Chondrocyte (in vitro differentiated cells): ENCODE results near the gene ANKRD1. TPM values are rescaled to one million over a fixed set of nuclear protein-coding genes. Genes with fewer than 3 reads are reported as not detected.

Experiments
- DNase-seq: peaks from one replicate; pipeline ENCODE4 v3.0.0; 2021; ENCODE audit warnings: mixed read lengths, low spot score
- H3K27ac Mint-ChIP-seq: one replicate; pipeline ENCODE4 v1.8.0; 2021; ENCODE audit warnings: mild to moderate bottlenecking, moderate library complexity, mixed read lengths; ENCODE audit not compliant: unreplicated experiment
- H3K27me3 Mint-ChIP-seq: 2 replicates; pipeline ENCODE4 v1.8.0; 2021; ENCODE audit warnings: low read depth, mixed read lengths
- H3K36me3 Mint-ChIP-seq: 2 replicates; pipeline ENCODE4 v1.8.0; 2021; ENCODE audit warnings: low read depth, mixed read lengths
- H3K4me1 Mint-ChIP-seq: 2 replicates; pipeline ENCODE4 v1.8.0; 2021; ENCODE audit warnings: low read depth, mild to moderate bottlenecking, mixed read lengths
- H3K4me3 Mint-ChIP-seq: one replicate; pipeline ENCODE4 v1.8.0; 2021; ENCODE audit warnings: mild to moderate bottlenecking, moderate library complexity, mixed read lengths; ENCODE audit not compliant: unreplicated experiment
- H3K9me3 Mint-ChIP-seq: 2 replicates; pipeline ENCODE4 v1.8.0; 2021; ENCODE audit warnings: low read depth, mixed read lengths
- CTCF ChIP-seq: fragments of 200-600 bp; sonication (generic); IDR thresholded peaks from 2 replicates; pipeline ENCODE4 v1.5.0; 2021; ENCODE audit warnings: antibody characterized with exemption, mild to moderate bottlenecking, moderate library complexity
- total RNA-seq: library from RNA; stranded (reverse); gene quantifications from 3 replicates; pipeline ENCODE4 v1.2.1, GENCODE V29; 2021

ANKRD1 gene
- total RNA-seq, 1 donor from 2014 or later: 261 TPM

GRCh38 chr10:90889636-90890035 lies 31.3 kb downstream of the ANKRD1 start:
- Mint-ChIP-seq H3K36me3 (peaks cover 27% of the 10 kb centered on the region), H3K4me3 (no peak overlapping the region), H3K9me3 (no peaks in the 10 kb centered on the region), H3K27ac (no peak overlapping the region), H3K4me1 (peaks cover 19% of the 10 kb centered on the region), H3K27me3 (no peaks in the 10 kb centered on the region)
- DNase-seq: no peak
- no peak for TF ChIP-seq CTCF

- peaks cover 25% of the 10 kb centered on the region for H3K36me3 Mint-ChIP-seq
- DNase-seq: no peak
- peaks cover 28% of the 10 kb centered on the region for H3K4me1 Mint-ChIP-seq
- H3K27ac Mint-ChIP-seq: no peak overlapping the region
- H3K9me3 Mint-ChIP-seq: no peaks in the 10 kb centered on the region
- TF ChIP-seq CTCF: no peak
- no peak overlapping the region for H3K4me3 Mint-ChIP-seq
- no peaks in the 10 kb centered on the region for H3K27me3 Mint-ChIP-seq
Measured at GRCh38 chr10:90888387-90888786, 32.5 kb downstream of the ANKRD1 start.

GRCh38 chr10:90887555-90887954 lies 33.3 kb downstream of the ANKRD1 start:
- DNase-seq: no peak
- Mint-ChIP-seq H3K27ac (no peak overlapping the region), H3K9me3 (no peaks in the 10 kb centered on the region), H3K4me1 (peaks cover 28% of the 10 kb centered on the region), H3K36me3 (peaks cover 25% of the 10 kb centered on the region), H3K27me3 (no peaks in the 10 kb centered on the region), H3K4me3 (no peak overlapping the region)
- no peak for TF ChIP-seq CTCF

GRCh38 chr10:90885176-90885575 lies 35.7 kb downstream of the ANKRD1 start:
- Mint-ChIP-seq H3K36me3 (peaks cover 17% of the 10 kb centered on the region), H3K4me1 (peaks cover 28% of the 10 kb centered on the region), H3K9me3 (no peaks in the 10 kb centered on the region), H3K27ac (peak overlapping the region; percentile 60), H3K27me3 (no peaks in the 10 kb centered on the region), H3K4me3 (no peak overlapping the region)
- no peak for TF ChIP-seq CTCF
- no peak for DNase-seq

GRCh38 chr10:90884431-90884830 lies 36.5 kb downstream of the ANKRD1 start:
- no peak for DNase-seq
- H3K4me1 Mint-ChIP-seq: peaks cover 28% of the 10 kb centered on the region
- no peaks in the 10 kb centered on the region for H3K27me3 Mint-ChIP-seq
- peak overlapping the region; percentile 30 for H3K27ac Mint-ChIP-seq
- H3K36me3 Mint-ChIP-seq: peaks cover 17% of the 10 kb centered on the region
- no peak overlapping the region for H3K4me3 Mint-ChIP-seq
- H3K9me3 Mint-ChIP-seq: no peaks in the 10 kb centered on the region
- no peak for TF ChIP-seq CTCF
